SU-DHL-6 (cell line): ENCODE measurements around the gene TBKBP1.

Experiments used
- H2AFZ ChIP-seq: fragments of 200-600 bp; sonication (generic); 2 replicates; pipeline ENCODE4 v1.6.1; 2014; ENCODE audit warnings: low read depth, mild to moderate bottlenecking, moderate library complexity, mixed read lengths, antibody characterized with exemption, low read length; ENCODE audit not compliant: severe bottlenecking
- H3F3A ChIP-seq: fragments of 200-600 bp; shearing (Covaris generic); 2 replicates; pipeline ENCODE4 v1.6.0; 2016; ENCODE audit warnings: antibody characterized with exemption, mild to moderate bottlenecking; ENCODE audit not compliant: insufficient read depth
- H3K27ac ChIP-seq: fragments of 200-600 bp; sonication (generic); 2 replicates; pipeline ENCODE4 v1.5.1; 2016; ENCODE audit warnings: low read depth, mild to moderate bottlenecking, low read length, moderate library complexity, mixed read lengths
- H3K27me3 ChIP-seq: fragments of 200-600 bp; sonication (generic), shearing (Covaris generic); 2 replicates; pipeline ENCODE4 v1.6.0; 2014; ENCODE audit warnings: mild to moderate bottlenecking, low read length
- H3K36me3 ChIP-seq: fragments of 200-600 bp; sonication (generic); 2 replicates; pipeline ENCODE4 v1.6.1; 2014; ENCODE audit warnings: mild to moderate bottlenecking, low read length, mixed read lengths
- H3K4me2 ChIP-seq: fragments of 300-600, 200-600 bp; shearing (Covaris generic), sonication (generic); 2 replicates; pipeline ENCODE4 v1.6.0; 2014; ENCODE audit warnings: low read length, low read depth, mild to moderate bottlenecking; ENCODE audit not compliant: poor library complexity, severe bottlenecking
- H3K4me3 ChIP-seq: fragments of 200-600 bp; sonication (generic); 2 replicates; pipeline ENCODE4 v1.5.1; 2014; ENCODE audit warnings: antibody characterized with exemption, low read length, mild to moderate bottlenecking, mixed read lengths; ENCODE audit not compliant: insufficient read depth, poor library complexity, severe bottlenecking
- H3K79me2 ChIP-seq: fragments of 200-600 bp; sonication (generic); 2 replicates; pipeline ENCODE4 v1.6.1; 2014; ENCODE audit warnings: mild to moderate bottlenecking, low read length, moderate library complexity; ENCODE audit not compliant: insufficient read depth
- H3K9ac ChIP-seq: fragments of 200-600 bp; sonication (generic); 2 replicates; pipeline ENCODE4 v1.7.0; 2014; ENCODE audit warnings: mild to moderate bottlenecking, low read length
- H3K9me2 ChIP-seq: fragments of 200-600 bp; sonication (generic); replicated peaks from 2 replicates; pipeline ENCODE4 v1.6.1; 2014; ENCODE audit warnings: low read length; ENCODE audit not compliant: insufficient read depth
- H3K9me3 ChIP-seq: fragments of 200-600 bp; sonication (generic); 2 replicates; pipeline ENCODE4 v1.6.1; 2014; ENCODE audit warnings: low read length, mixed read lengths; ENCODE audit not compliant: insufficient read depth
- H4K20me1 ChIP-seq: fragments of 200-600 bp; sonication (generic); 2 replicates; pipeline ENCODE4 v1.6.1; 2014; ENCODE audit warnings: low read depth, mild to moderate bottlenecking, antibody characterized with exemption, low read length, moderate library complexity, mixed read lengths
- CTCF ChIP-seq: fragments of 200-600 bp; sonication (generic); IDR thresholded peaks from one replicate; pipeline ENCODE4 v1.5.1; 2017; ENCODE audit warnings: antibody characterized with exemption, mild to moderate bottlenecking, low read length, moderate library complexity; ENCODE audit not compliant: insufficient read depth, poor library complexity, severe bottlenecking
- EZH2phosphoT487 ChIP-seq: fragments of 200-600 bp; sonication (generic), shearing (Covaris generic); conservative IDR thresholded peaks from 2 replicates; pipeline ENCODE4 v1.6.1; 2018; ENCODE audit warnings: mild to moderate bottlenecking, antibody characterized with exemption, low read length, moderate library complexity, mixed read lengths

Gene TBKBP1

GRCh38 chr17:47702391-47702995 is 8.5 kb downstream of the TBKBP1 start:
- no peak overlapping the region for H2AFZ ChIP-seq
- H3K9me3 ChIP-seq, result no peaks in the 10 kb centered on the region

GRCh38 chr17:47703191-47703591 is 9.2 kb downstream of the TBKBP1 start:
- no peak overlapping the region for H3K27ac ChIP-seq
- H3K9me2 ChIP-seq, result no peaks in the 10 kb centered on the region
- no peak overlapping the region for H3K4me2 ChIP-seq
- TF ChIP-seq CTCF, result no peak
- no peak for TF ChIP-seq EZH2phosphoT487
- H3F3A ChIP-seq, result no peaks in the 10 kb centered on the region
- H3K4me3 ChIP-seq, result no peak overlapping the region
- no peaks in the 10 kb centered on the region for H3K36me3 ChIP-seq
- no peak overlapping the region for H3K9ac ChIP-seq
- no peaks in the 10 kb centered on the region for H3K9me3 ChIP-seq
- no peaks in the 10 kb centered on the region for H4K20me1 ChIP-seq
- H3K79me2 ChIP-seq, result no peaks in the 10 kb centered on the region
- no peak overlapping the region for H2AFZ ChIP-seq
- no peaks in the 10 kb centered on the region for H3K27me3 ChIP-seq

More at GRCh38 chr17:47702391-47702995, 8.5 kb downstream of the TBKBP1 start:
- Histone ChIP-seq H3K36me3 (no peaks in the 10 kb centered on the region), H3K27ac (no peak overlapping the region), H4K20me1 (no peaks in the 10 kb centered on the region), H3K4me3 (no peak overlapping the region), H3K9ac (no peak overlapping the region), H3K4me2 (no peak overlapping the region), H3K27me3 (no peaks in the 10 kb centered on the region), H3K9me2 (no peaks in the 10 kb centered on the region), H3F3A (no peaks in the 10 kb centered on the region), H3K79me2 (no peaks in the 10 kb centered on the region)
- TF ChIP-seq EZH2phosphoT487 (no peak), CTCF (no peak)

GRCh38 chr17:47703671-47704070 is 9.7 kb downstream of the TBKBP1 start:
- Histone ChIP-seq H3K27me3 (no peaks in the 10 kb centered on the region), H3K27ac (no peak overlapping the region), H3F3A (no peaks in the 10 kb centered on the region), H3K9me2 (no peaks in the 10 kb centered on the region), H2AFZ (no peak overlapping the region), H4K20me1 (no peaks in the 10 kb centered on the region), H3K9me3 (no peaks in the 10 kb centered on the region), H3K36me3 (no peaks in the 10 kb centered on the region), H3K79me2 (no peaks in the 10 kb centered on the region), H3K4me2 (no peak overlapping the region), H3K4me3 (no peak overlapping the region), H3K9ac (no peak overlapping the region)
- no peak for TF ChIP-seq CTCF
- no peak for TF ChIP-seq EZH2phosphoT487
